ENCODE data around the gene ACTL10. TPM values are rescaled to one million over a fixed set of nuclear protein-coding genes. Genes with fewer than 3 reads are reported as not detected.

ACTL10 gene
- total and polyA plus RNA-seq, 2 of the 13 experiments (the other 11 are each of a cell fraction or from before 2014, with no cell fraction given) = not detected

DNA sequence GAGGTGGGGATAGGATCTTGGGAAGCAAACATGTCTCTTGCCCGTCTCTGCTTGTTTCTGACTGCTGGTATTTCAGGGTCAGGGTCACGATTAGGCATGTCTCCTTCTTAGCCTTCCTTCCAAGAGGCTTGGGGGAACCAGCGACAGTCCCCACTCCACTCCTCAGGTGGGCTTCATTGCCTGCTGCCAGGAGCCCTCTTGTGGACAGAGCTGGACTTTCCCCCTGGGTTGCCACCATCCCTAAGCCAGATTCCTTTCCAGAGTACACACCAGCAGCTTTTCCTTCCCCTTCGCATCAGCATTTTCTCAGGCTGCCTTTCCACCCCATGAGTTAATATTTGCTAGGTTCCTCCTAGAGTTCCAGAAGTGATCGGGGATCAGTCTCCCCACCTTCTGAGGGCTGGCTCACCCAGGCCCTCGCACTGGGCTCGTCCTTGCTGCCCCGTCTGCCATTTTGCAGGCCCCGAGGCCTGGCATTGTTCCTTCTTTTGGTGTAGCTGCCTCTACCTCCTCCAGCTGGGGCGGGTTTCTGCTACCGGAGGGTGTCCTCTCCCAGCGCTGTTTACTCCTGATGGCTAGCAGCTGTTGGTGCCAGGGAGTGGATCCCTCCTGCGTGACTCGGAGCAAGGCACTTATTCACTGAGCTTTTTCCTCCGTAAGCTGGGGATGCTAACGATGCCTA, 13.4 kb upstream of the ACTL10 start (continued):
- TF ChIP-seq, protein P1, sequence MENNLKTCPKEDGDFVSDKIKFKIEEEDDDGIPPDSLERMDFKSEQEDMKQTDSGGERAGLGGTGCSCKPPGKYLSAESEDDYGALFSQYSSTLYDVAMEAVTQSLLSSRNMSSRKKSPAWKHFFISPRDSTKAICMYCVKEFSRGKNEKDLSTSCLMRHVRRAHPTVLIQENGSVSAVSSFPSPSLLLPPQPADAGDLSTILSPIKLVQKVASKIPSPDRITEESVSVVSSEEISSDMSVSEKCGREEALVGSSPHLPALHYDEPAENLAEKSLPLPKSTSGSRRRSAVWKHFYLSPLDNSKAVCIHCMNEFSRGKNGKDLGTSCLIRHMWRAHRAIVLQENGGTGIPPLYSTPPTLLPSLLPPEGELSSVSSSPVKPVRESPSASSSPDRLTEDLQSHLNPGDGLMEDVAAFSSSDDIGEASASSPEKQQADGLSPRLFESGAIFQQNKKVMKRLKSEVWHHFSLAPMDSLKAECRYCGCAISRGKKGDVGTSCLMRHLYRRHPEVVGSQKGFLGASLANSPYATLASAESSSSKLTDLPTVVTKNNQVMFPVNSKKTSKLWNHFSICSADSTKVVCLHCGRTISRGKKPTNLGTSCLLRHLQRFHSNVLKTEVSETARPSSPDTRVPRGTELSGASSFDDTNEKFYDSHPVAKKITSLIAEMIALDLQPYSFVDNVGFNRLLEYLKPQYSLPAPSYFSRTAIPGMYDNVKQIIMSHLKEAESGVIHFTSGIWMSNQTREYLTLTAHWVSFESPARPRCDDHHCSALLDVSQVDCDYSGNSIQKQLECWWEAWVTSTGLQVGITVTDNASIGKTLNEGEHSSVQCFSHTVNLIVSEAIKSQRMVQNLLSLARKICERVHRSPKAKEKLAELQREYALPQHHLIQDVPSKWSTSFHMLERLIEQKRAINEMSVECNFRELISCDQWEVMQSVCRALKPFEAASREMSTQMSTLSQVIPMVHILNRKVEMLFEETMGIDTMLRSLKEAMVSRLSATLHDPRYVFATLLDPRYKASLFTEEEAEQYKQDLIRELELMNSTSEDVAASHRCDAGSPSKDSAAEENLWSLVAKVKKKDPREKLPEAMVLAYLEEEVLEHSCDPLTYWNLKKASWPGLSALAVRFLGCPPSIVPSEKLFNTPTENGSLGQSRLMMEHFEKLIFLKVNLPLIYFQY (CRISPR knock-in tag; IDR thresholded peaks at IDR 0.05; ENCODE audit: borderline replicate concordance) = 0 out of 2 replicates have a peak, but pooled peaks have one; percentile 62
- TF ChIP-seq ELF4 (CRISPR knock-in tag; IDR thresholded peaks at IDR 0.05; ENCODE audit: borderline replicate concordance) = no peak
- TF ChIP-seq, protein P2, sequence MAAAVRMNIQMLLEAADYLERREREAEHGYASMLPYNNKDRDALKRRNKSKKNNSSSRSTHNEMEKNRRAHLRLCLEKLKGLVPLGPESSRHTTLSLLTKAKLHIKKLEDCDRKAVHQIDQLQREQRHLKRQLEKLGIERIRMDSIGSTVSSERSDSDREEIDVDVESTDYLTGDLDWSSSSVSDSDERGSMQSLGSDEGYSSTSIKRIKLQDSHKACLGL (CRISPR knock-in tag; IDR thresholded peaks at IDR 0.05) = 0 out of 2 replicates have a peak, but pooled peaks have one; percentile 24
- TF ChIP-seq TBX2 (CRISPR knock-in tag; IDR thresholded peaks at IDR 0.05; ENCODE audit: borderline replicate concordance) = peak; percentile 68; the same call in 1 of the 2 replicates
- 0 out of 2 replicates have a peak, but pooled peaks have one; percentile 39 for TF ChIP-seq NR2F2 (IDR thresholded peaks at IDR 0.05; ENCODE audit: borderline replicate concordance, low read depth)
- peak; percentile 69 for TF ChIP-seq TEAD3 (CRISPR knock-in tag; optimal IDR thresholded peaks at IDR 0.05; ENCODE audit: borderline replicate concordance)
- no peak; the same call in 1 of the 2 replicates for TF ChIP-seq NFIC (IDR thresholded peaks at IDR 0.05; ENCODE audit: low read length)
- peak; percentile 66; the same call in 1 of the 2 replicates for TF ChIP-seq ZNF501 (CRISPR knock-in tag; IDR thresholded peaks at IDR 0.05)
- peak; percentile 81 for TF ChIP-seq FOXC1 (CRISPR knock-in tag; IDR thresholded peaks at IDR 0.05; ENCODE audit: borderline replicate concordance)
- TF ChIP-seq ZNF577 (CRISPR knock-in tag; IDR thresholded peaks at IDR 0.05; ENCODE audit: borderline replicate concordance, low read depth) = no peak
- no peak for TF ChIP-seq ZNF775 (CRISPR knock-in tag; IDR thresholded peaks at IDR 0.05; ENCODE audit: borderline replicate concordance)
- TF ChIP-seq KMT2A (CRISPR knock-in tag; IDR thresholded peaks at IDR 0.05) = peak; percentile 48; the same call in 1 of the 2 replicates
- TF ChIP-seq, protein P3, sequence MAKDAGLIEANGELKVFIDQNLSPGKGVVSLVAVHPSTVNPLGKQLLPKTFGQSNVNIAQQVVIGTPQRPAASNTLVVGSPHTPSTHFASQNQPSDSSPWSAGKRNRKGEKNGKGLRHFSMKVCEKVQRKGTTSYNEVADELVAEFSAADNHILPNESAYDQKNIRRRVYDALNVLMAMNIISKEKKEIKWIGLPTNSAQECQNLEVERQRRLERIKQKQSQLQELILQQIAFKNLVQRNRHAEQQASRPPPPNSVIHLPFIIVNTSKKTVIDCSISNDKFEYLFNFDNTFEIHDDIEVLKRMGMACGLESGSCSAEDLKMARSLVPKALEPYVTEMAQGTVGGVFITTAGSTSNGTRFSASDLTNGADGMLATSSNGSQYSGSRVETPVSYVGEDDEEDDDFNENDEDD (CRISPR knock-in tag; IDR thresholded peaks at IDR 0.05; ENCODE audit: borderline replicate concordance) = peak; percentile 22; the same call in 1 of the 2 replicates
- peak; percentile 75 for TF ChIP-seq ZNF326 (CRISPR knock-in tag; IDR thresholded peaks at IDR 0.05; ENCODE audit: borderline replicate concordance)
- 0 out of 2 replicates have a peak, but pooled peaks have one; percentile 17 for TF ChIP-seq ZFP62 (CRISPR knock-in tag; IDR thresholded peaks at IDR 0.05)
- peak; percentile 62; the same call in 1 of the 2 replicates for TF ChIP-seq KLF15 (CRISPR knock-in tag; IDR thresholded peaks at IDR 0.05; ENCODE audit: borderline replicate concordance)
- peak; percentile 22 for TF ChIP-seq IKZF4 (CRISPR knock-in tag; IDR thresholded peaks at IDR 0.05; ENCODE audit: borderline replicate concordance, low read depth, not compliant biosample characterization)
- TF ChIP-seq NONO (IDR thresholded peaks at IDR 0.05) = no peak
- TF ChIP-seq NONO (CRISPR knock-in tag; conservative IDR thresholded peaks at IDR 0.05) = no peak; the same call in 1 of the 2 replicates
- no peak for TF ChIP-seq JDP2 (CRISPR knock-in tag; IDR thresholded peaks at IDR 0.05; ENCODE audit: borderline replicate concordance)
- TF ChIP-seq ZSCAN29 (CRISPR knock-in tag; conservative IDR thresholded peaks at IDR 0.05) = 0 out of 2 replicates have a peak, but pooled peaks have one; percentile 46
- TF ChIP-seq ETV5 (CRISPR knock-in tag; IDR thresholded peaks at IDR 0.05; ENCODE audit: borderline replicate concordance) = 0 out of 2 replicates have a peak, but pooled peaks have one; percentile 15
- no peak for TF ChIP-seq ZNF7 (CRISPR knock-in tag; IDR thresholded peaks at IDR 0.05)
- peak; percentile 53 for TF ChIP-seq HNRNPH1 (optimal IDR thresholded peaks at IDR 0.05; ENCODE audit: low read depth, low read length)
- TF ChIP-seq SAP130 (CRISPR knock-in tag; IDR thresholded peaks at IDR 0.05; ENCODE audit: low read depth) = peak; percentile 38
